NCI-H2227 (cell line): ENCODE results near the gene LRRC8D.
"Not testable (repeated sequence)": the region's sequence is repeated elsewhere in the genome, so short reads cannot be mapped to it uniquely, and the experiment has no call there.

Experiments
- DNase-seq: peaks from one replicate; lab custom pipeline; 2025; ENCODE audit not compliant: unreplicated experiment; lab: John Stamatoyannopoulos, UW

The LRRC8D gene

GRCh38 chr1:89953131-89953626 is 132.3 kb downstream of the LRRC8D start:
- no peak for DNase-seq

DNA sequence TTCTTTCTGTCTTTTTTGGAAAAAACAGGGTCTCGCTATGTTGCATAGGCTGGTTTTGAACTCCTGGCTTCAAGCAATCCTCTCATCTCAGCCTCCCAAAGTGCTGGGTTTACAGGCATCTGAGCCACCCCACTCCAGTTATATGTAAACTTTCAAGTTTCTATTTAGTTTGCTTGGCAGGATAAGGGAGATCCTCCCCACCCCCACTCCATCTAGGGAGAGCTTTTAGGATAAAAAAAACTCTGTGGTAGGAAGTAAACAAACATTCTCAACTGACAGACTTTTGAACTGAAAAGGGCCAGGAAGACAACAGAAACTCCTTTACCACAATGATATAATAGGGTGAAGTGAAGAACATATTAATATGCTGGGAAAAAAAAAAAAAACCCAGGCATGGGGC is 133.1 kb downstream of the LRRC8D start:
- DNase-seq = no peak

DNA sequence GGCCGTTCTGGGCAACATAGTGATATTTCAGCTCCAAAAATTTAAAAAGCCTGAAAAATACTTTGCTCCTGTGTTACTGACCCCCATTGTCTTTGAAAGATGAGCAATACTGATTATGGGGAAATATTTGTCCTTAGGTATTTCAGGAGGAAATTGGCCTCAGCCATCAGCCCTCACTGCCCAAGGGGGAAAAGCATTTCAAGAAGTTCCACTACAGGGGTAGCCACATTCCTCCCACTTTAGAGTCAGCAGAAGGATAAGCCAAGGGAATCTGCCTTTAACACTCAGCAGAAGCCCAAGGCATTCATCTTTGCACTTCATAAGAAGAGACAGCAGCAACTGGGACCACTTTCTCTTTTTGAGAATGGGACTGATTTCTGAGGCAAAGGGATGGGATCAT is 133.6 kb downstream of the LRRC8D start:
- DNase-seq = no peak

GRCh38 chr1:89955311-89956205 is 134.7 kb downstream of the LRRC8D start:
- DNase-seq = no peak

DNA sequence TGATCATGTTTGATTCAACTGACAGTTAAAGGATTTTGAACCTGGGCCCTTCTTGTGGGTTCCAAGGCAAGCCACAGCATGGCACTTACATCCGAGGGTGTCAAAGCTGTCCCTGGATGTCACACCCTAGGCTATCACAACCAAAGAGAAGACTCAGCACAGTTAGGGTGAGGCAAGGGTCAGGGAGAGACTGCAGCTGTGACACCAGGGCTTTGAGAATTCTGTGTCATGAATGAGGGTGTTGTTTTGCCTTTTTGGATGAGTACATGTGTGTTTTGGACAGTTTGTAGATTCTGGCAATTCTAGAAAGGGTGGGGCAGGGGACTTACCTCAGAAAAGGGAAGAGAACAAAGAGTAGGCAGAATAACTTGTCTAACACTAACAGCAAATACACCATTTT is 136.3 kb downstream of the LRRC8D start:
- DNase-seq = no peak

DNA sequence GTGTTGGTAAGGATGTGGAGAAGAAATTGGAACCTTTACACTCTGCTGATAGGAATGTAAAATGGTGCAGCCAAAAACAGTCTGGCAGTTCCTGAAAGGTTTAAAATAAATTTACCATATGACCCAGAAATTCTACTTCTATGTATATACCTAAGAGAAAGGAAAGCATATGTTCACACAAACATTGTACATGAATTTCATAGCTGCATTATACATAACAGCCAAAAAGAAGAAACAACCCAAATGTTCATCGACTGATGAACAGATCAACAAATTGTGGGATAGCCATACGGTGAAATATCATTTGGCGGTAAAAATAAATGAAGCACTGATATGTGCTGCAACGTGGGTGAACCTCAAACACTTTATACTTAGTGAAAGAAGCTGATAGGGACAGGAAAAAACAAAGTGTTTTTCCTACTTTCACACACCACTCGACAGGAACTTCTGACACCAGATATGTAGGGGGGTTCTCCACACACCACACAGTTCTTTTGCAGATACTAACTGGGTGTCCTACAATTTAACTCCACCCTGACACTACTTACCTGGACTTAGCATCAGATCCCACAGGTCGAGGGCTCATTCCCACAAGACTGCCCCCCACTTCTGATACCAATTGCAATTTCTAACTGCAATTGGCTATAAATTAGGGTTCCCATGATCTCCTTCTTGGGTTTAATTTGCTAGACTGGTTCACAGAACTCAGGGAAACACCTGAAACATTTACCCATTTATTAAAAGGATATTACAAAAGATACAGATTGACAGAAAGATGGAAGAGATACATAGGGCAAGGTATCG is 138.2 kb downstream of the LRRC8D start:
- DNase-seq = no peak

DNA sequence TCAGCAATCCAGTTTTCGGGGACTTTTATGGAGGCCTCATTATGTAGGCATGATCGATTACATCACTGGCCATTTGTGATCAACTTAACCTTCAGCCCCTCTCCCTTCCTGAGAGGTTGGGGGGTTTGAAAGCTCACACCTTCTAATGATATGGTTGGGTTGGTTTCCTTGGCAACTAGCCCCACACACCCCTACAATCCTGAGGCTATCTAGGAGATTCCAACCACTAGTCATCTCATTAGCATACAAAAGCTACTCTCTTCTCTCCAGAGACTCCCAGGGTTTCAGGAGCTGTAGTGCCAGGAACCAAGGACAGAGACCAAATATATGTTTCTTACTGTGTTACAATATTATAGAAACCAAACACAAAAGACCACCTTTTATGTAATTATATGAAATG is 138.9 kb downstream of the LRRC8D start:
- no peak for DNase-seq

DNA sequence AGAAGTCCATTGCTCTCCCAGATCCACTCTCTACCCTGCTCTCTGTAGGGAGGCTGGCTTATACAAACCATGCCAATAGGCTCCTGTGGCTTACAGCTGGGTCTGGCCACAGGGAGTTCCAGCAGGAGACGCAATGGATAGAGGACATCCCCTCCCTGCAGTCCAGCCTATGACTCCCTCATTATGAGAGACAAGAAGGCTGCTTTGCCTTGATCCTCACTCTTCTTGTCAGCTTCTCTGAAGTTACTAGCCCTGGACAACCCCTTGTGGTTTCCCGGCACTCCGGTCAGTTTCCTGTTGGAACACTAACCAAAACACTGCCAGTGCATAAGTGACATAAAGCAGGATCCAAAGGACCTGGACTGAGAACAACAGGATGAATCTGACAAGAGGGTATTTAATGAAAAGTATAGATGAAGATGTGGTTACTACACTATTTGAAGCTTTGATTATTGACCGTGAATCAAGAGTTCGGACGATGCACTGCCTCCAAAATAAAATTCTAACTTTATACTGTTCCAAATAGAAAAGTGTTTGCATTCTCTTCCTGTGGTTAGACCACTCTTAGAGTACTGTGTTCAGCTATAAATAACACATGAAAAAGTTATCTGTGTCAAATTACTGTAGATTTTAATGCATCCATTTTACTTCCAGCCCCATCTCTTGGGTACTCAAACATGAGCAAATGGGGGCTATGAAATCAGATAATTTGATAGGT is 141.4 kb downstream of the LRRC8D start:
- no peak for DNase-seq

DNA sequence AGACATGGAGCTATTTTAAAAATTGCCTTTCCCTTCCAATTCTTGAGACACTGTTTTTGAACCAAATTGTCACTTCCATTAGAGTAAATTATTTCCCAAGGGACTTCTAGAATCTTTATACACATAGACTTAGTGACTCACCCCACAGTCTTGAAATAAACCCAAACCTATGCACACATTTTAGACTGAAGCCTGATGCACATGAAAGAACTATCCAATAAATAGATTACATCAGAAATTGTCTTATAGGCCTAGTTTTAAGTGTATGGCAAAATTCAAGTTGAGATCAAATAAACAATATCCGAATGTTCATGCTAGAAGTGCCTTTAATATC is 141.9 kb downstream of the LRRC8D start:
- no peak for DNase-seq

DNA sequence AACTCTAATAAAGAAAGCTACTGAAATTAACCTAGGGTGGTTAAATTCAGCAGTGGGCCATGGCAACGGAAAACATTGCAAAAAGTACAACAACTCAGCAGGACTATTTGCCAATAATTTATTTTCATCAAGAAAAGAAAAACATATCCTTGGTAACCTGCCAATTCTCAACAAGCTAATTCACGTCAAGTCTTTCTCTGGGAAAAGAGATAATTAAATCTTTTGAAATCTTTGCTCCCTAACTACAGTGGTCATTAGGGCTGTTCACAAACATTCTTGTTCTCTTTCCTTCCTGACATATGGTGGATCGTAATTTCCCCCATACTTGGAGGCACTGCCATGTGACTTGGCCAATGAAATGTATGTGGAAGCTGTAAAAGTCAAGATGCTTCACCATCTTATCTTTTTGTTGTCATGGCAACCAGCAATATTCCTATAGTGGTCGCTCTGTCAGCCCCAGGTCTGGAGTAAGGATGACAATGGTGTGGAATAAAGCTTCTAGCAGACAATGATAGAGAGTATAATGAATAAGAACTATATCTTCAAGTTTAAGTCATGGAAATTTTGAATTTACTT is 144.4 kb downstream of the LRRC8D start:
- DNase-seq = peak; percentile 93

DNA sequence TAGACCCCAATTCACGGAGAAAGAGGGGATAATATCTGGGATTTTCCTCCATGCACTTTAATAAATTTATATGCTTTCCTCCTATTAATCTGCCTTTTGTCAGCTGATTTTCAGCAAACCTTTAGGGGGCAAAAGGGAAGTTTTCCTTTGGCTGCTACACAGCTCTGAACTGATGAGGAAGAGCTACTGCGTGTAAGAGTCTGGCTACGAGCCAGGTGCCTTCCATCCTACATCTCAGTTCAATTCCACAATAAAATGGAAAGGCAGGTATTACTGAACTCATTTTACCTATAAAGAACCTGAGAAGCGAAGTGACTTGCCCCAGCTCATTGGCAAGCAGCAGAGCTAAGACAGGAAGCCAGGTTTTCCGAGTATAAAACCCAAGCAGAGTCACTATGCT is 145.8 kb downstream of the LRRC8D start:
- no peak for DNase-seq

- no peak for DNase-seq
These were observed 150.8 kb downstream of the LRRC8D start for GRCh38 chr1:89971600-89971999.

DNA sequence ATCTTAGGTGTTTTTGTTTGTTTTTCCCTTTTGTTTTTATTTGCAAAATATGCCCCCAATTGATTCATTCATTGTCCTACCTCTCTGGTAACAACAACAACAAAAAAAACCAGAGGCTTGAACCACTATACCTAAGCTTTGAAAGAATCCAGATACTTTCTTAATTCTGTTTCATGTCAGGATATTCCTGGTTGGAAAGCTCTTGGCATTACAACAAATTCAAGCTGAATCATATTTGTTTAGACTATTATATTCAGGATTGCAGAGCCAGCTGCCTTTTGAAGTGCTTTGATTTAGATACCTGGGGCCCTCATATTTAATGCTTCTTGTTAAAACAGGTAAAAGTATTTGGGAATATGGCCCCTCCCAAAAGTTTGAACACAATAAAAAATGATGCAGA is 151.2 kb downstream of the LRRC8D start:
- no peak for DNase-seq

DNA sequence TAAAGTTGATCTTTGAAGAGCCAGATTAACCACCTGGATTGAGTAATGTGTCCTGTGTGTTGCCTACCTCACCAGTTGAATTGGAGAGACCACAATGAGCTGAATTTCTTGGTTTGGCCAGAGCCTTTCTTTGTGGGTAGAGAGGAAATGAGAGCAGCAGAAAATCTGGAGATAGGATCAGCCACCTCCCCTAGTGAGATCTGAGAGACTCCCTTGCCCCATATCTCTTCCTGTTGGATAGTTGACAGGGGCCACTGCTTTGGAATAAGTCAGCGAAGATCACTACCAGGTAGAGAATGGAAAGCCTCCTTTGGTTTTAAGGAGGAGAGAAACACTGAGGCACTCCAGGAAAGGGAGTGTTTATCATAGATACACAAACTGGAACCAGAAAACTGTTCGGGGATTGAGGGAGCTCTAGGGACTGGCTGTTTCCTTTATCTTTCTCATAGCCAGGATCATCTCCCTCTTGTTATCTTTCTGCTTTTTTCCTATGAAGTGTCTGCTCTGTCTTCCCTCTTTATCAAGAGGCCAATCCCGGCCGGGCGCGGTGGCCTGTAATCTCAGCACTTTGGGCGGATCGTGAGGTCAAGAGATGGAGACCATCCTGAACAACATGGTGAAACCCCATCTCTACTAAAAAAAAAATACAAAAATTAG is 152.8 kb downstream of the LRRC8D start:
- no peak for DNase-seq

DNA sequence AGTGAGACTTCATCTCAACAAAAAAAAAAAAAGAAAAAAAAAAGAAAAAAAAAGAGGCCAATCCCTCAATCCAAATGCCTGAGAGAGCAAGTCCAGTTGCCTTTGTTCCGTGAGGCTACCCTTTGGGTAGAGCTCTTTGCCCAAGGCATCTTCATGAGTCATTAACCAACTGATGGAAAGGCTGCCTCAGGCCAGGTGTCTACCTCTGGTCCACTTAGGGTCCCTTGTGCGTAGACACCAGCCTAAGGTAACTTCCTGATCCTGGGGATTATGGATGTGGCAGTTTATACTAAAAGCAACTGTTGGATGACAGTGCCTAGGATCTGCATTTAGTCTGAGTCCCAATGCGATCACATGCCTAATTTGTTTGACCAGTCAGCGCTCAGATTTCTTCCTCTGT is 153.4 kb downstream of the LRRC8D start:
- DNase-seq = no peak

GRCh38 chr1:89974696-89975470 is 154.1 kb downstream of the LRRC8D start:
- no peak for DNase-seq

DNA sequence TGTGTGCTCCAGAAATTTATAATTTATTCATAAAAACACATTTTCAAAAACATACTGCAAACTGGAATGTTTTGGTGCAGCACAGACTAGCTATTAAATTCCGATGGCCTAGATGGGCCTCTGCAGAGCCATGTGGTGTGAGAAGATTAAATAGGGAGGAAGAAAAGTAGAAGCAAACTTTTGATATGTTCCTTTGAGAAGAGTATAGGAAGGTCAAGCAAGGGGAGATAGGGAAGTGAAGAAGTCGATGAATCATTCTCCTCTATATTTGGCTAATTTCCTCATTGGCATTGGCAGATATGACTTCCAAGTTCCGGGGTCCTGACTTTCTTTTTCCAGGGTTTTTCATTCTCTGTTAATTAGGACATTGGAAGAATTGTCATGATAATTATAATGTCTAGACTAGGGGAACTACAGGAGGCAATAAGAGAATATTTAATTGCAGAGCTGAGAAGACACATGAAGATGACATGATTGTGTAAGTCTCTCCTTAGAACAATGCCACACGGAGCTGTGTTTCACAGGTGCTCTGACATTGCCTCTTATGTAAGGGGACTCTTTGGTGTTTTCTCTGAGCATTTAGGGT is 154.8 kb downstream of the LRRC8D start:
- no peak for DNase-seq

GRCh38 chr1:89978755-89979154 is 157.9 kb downstream of the LRRC8D start:
- no peak for DNase-seq

- no peak for DNase-seq
These were observed 159.8 kb downstream of the LRRC8D start for GRCh38 chr1:89980605-89981004.

GRCh38 chr1:89982846-89983245 is 162.0 kb downstream of the LRRC8D start:
- not testable (repeated sequence) for DNase-seq
